GOT3 (cell line): Measurements from ENCODE around the gene MIPEP.
"Not testable (repeated sequence)": the region's sequence is repeated elsewhere in the genome, so short reads cannot be mapped to it uniquely, and the experiment has no call there.

Experiments
- DNase-seq: peaks from one replicate; lab custom pipeline; 2025; ENCODE audit warnings: mixed read lengths; lab: John Stamatoyannopoulos, UW

MIPEP gene

DNA sequence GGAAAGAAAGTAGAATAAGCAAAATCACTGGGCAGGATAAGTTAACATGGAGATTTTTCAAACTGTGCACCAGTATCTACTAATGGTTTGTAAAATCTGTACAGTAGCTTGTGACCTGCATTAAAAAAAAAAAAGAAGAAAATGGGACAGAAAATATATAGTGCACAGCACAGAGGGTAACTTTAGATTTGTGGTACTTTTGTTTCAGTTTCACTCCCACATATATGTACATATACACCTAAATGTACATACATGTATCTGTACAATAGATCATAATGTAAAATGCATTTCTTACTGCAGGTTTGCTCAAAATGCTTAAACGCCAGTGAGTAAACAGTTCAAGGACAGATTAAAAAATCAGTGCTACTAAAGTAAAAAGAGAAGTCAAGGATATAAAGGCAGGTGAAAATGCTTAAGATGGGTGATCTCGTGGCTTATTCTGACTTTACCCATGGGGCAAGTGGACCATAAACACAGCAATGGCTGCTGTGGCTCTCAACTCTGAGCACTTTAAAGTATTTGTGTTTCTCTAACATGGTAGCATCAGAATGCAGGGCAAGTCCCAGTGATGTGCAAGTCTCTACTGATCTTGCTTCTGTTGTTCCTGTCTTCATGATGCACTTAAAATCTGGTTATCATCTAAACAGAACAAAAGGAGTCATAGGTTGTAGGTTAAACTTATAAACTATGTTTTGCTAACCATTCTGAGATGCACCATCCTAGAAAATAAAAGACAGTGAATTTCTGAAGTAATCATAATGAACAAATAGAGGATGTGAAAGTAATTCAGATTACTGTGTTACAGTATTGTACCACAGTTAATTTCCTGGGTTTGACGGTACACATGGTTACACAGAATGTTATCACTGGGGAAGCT lies 112.3 kb downstream of the MIPEP start:
- DNase-seq = no peak

DNA sequence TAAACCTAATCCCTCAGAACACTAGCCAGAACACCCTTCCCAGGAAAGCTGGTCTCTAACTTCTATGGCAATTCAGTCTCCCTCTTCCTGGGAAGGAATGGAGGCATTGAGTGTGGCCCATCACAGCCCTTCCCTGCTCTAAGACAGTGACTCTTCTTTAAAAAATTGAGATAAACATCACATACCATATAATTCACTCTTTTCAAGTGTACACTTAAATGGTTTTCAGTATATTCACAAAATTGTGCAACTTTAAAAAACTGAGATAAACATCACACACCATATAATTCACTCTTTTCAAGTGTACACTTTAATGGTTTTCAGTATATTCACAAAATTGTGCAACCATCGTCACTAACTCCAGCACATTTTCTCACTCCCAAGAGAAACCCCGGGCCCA lies 116.5 kb downstream of the MIPEP start:
- DNase-seq = no peak

DNA sequence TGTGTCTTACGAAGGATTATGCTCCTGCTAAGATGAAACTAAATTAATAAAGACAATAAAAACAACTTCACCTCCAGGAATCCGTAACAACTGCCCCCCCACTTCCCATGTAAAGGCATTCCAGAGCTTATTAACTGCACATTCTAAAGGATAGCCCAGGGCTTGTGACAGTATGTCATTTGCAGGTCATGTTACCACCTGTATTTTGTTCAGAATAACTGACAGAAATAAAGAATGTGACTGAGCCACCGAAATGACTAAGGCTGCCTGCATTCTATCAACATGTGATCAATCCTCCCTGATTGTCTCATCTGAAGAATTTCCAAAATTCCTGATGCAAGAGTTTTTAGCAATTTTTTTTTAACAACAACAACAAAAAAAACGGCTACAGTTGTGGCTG lies 117.2 kb downstream of the MIPEP start:
- no peak for DNase-seq

DNA sequence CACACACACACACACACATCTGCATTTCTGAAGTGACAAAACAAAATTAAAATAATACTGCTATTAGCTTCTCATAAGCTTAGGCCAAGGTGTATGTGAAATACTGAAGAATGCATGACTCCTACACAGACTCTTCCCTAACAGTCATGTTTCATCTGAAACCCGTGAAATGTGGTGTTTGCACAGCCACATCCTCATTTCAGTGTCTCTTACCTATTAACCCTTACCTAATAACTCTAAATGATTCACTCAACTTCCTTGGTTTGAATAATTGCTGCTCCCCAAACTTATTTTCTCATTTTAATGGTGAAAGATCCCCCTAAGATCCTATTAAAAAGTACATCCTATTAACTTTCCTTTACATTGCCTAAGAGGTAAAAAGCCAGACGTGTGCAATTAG lies 117.6 kb downstream of the MIPEP start:
- no peak for DNase-seq

DNA sequence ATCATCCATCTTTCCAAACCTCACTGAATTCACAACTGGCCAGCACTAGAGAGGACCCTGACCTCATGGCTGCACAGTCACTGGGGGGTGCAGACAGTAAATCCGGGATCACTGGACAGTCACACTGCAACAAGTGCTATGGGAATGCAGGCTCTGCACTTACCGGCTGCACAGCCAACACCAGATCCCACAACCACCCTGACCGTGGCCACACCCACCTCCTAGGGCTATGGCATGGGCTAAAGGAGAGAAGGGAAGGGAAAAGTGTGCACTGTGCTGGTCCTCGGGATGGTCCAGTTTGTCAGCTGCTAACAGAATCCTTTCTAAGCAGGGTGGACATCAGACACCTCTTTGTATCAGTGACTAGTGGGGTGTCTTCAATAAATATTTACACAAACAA lies 118.2 kb downstream of the MIPEP start:
- DNase-seq = no peak

DNA sequence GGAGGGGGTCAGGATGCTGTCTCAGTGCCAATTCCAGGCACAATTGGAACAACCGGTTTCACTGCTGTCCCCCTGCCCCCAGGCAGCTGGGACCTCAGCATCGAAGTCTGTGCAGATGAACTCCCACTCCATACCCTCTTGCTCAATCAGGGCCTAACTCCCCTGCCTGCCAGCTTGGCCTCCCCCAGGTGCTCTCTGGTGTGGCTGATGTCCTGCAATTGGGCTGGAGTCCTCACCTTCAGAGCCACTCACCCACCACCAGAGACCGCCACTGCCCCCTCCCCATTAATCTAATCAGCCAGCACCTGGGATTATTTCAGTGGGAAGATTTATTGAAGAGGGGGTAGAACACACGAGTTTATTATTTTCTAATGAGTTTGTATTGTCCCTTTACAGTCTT lies 118.8 kb downstream of the MIPEP start:
- DNase-seq = no peak

DNA sequence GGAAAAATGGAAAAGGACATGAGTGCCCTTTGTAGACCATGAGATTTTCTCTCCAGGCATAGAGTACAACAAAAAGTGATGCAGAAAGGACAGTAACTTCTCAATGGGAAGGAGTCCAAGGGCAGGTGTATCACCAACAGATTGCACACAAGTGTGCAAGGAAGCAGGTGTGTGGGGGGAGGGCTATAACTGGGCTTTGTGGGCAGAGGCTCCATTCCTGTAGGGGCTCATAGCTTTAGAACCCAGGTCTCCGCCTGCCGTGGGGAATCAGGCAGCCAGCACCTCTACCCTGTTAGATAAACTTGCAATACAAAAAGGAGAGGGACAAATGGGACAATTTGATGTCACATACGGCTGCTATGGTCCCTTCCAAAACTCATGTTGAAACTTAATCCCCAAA lies 119.8 kb downstream of the MIPEP start:
- no peak for DNase-seq

DNA sequence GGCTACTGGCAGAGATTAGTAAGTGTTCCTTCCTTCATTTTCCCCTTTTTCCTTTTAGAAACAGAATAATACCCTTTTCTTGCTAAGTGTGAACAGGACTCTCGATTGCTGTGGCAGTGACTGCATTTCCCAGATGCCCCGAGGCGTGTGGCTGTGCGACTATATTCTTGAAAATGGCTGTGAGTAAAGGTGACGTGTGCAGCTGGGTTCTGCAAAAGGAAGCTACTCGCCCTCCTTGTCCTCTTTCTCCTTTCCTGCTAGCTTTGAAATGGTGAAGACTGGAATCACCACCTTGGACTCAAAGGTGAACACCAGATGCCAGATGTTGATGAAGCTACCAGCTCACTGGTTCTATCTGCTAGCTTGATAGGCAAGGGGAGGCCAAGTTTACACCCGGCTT lies 121.4 kb downstream of the MIPEP start:
- DNase-seq = no peak

DNA sequence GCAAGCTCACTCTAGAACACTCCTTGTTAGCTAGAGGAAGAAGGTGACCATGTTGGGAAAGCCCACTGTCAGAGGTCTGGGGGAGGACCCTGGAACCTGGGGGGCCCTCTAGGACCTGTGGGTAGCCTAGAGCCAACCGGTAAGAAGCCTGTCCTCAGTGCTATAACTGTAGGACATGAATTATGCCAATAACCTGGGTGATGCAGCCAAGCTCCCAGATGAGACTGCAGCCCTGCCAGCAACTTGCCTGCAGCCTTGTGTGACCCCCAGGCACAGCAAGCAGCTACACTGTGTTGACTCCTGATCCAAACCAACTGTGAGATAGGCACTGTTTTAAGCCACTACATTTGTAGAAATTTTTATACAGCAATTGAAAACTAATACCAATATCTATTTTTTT lies 122.3 kb downstream of the MIPEP start:
- DNase-seq = no peak

DNA sequence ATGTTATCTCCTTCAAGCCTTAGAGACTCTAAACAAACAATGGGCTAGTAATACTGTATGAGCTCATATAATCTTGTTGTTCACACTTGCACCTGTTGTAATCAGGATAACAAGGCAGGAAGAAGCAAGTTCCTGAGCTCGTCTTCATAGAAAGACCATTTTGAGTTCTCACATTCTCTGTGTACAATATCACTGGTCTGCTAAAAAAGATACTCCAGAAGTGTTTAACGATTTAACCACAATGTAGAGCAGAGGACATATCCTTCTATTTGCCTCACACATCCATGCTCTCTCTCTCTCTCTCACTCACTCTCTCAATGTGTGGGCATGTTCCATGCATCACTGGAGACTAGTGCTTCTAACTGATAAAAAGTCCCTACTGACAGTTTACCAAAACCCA lies 122.9 kb downstream of the MIPEP start:
- no peak for DNase-seq

DNA sequence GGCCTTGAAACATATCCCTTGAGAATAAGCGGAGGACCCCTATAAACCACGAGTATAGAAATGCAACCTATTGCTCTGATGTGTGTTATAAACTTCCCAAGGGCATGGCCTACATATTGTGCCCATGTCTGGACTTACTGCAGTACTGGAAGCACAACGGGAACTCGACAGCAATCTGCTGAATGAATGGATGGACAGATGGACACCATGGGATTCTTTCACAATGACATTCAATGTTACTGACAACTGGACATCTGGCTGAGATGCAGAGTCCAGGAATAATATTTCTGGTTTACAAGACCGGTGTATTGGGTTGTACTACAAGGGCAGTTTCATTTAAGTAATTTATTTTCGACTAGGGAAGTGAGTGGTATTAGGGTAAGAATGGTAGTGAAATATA lies 123.7 kb downstream of the MIPEP start:
- no peak for DNase-seq

DNA sequence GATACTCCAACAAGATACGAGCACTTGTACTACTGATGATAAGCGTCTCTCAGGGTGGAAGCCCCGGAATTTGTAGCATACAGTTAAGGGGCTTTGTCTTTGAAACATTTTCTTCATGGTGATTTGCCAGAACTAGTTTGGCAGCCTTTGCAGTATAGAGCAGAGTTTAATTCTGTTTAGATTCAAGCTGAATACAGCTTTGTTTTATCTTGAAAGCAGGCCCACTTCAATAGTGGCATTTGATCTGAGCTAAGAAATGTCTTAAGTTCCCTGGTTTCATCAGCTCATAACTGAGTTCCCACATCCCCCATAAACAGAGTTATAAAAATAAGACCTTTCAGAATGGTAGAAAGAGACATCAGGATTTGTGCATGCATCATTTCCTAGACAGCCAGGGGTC lies 125.9 kb downstream of the MIPEP start:
- no peak for DNase-seq

DNA sequence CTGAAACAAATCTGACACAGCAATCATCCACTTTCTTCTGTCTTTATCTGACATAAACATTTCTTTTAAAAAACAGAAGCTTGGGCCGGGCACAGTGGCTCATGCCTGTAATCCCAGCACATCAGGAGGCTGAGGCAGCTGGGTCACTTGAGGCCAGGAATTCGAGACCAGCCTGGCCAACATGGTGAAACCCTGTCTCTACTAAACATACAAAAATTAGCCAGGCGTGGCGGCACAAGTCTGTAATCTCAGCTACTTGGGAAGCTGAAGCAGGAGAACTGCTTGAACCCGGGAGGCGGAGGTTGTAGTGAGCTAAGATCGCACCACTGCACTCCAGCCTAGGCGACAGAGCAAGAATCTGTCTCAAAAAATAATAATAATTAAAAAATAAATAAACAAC lies 127.4 kb downstream of the MIPEP start:
- DNase-seq = not testable (repeated sequence)

DNA sequence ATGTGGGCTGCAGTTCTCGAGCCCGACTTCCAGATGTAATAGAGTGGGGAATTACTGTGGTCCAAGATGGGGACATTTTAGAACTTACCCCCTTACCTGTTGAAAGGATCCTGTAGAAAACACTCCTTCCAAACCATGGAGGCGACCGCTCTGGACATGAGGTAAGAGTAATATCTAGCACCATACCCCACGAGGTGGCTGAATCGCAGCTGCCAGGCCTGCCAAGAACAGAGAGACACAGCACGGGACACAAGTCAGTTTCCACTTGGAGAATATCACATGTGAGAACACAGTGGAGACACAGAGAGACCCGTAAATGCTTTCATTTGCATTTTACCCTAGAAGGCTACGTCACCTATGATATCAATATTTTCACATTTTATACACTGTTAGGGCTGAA lies 129.2 kb downstream of the MIPEP start:
- no peak for DNase-seq

DNA sequence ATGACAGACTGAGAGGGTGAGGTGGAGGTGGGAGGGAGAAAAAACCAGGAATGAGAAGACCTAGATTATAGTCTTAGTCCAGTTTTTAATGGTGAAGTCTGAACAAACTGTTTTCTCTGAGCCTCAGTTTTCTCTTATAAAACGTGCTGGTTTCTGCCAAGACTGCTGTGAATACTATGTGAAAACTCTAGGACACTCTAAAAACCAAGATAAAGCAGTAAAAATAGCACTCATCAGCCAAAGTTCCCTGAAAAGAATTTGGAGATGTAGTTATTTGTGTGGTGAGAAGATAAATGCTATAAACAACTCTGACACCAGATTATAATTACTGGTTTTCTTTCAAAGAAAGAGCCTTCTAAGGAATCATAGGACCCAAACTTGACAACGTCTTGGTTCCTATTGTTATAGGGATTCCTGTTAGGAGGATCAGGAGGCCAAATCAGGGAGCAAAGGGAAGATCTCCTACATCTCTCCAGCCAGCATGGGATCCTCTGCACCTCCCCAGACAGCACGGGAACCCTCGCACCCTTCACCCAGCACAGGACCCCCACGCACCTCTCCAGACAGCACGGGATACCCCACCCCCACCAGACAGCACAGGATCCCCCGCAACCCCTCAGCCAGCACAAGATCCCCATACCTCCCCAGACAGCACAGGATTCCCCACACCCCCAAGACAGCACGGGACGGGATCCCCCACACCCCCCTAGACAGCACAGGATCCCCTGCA lies 130.2 kb downstream of the MIPEP start:
- no peak for DNase-seq

DNA sequence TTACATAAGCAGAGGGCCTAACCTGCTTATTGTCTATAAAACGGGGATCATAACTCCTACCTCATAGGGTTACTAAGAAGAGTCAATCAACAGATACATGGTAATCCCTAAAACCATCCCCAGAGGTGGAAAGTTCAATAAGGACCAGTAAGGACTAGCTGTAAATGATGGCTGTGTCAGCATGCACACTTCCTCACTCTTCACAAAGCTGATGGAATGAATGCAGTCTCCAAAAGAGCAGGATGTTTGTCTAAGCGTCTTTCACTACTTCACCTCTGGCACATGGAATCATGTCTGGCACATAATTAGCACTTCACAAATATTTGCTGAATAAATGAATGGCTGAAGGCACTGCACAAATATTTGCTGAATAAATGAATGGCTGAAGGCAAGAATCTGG lies 134.2 kb downstream of the MIPEP start:
- no peak for DNase-seq

DNA sequence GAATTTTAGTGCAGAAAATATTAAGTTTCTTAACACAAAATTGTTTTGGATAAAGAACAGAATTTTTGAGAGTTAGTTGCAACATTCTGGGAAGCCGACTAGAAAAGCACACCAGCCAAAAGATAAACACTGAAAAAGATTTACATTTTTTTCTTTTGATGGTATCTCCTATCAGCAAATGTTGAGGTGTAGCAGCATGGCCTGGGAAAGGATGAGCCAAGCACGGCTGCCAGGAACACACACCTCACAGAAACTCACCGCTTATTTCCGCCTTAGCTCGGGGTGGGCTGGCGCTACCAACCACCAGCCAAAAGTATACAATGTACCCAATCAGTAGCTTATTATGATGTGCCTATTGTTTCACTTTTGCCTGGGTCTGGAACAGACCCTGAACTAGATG lies 134.7 kb downstream of the MIPEP start:
- DNase-seq = no peak

DNA sequence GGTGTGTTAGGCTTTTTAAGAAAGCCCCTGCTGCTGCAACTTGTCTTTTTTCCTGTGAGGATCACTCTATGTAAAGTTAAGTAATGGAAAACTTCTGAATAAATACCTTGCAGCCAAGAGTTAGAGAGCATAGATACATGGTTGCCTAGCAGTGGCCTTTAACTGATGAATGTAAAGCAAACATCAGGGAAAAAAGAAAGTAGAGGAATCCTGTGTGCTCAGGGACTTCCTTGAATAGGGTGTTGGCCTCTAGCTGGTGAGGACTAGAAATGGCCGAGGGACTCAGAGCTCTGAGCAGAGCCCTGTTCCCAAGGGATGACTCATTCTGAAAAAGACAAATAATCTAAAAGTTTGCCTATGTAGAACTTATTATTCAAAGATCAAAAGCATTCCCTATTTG lies 135.7 kb downstream of the MIPEP start:
- no peak for DNase-seq

DNA sequence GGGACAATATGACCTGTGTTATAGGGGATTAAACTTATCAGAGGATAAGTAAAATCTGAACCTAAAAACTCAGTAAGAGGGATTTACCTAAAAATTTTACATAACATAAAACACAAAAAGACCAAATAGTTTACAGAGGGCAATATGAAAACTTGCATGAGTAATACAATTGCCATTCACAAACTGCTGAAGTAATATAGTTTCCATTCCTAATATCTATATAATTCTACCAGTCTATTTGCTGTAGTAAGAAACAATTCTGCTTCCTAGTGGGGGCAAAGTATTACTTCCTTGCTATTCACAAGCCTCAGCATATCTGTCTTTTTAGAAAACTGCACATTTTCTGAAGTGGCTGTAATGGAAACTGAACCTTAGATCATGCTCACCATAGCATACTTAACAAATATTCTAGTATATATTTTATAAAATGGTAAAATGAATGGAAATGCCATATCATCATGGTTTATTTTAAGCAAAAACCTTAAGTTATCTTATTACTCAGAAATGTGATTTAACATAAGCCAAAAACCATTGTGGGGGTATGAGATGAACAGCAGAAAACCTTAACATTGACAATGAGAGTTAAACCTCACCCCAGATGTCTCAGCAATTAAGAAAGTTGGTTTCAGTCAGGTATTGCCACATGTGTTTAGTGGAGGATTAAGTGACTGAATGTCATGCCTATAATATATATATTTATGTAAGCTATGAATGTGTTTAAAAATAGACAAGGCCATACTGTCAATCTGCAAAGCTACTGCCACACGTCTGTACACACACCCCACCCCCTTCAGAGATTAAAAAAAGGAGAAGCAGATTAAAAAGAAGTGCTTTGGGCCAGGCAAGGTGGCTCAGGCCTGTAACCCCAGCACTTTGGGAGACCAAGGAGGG lies 136.8 kb downstream of the MIPEP start:
- DNase-seq = no peak

DNA sequence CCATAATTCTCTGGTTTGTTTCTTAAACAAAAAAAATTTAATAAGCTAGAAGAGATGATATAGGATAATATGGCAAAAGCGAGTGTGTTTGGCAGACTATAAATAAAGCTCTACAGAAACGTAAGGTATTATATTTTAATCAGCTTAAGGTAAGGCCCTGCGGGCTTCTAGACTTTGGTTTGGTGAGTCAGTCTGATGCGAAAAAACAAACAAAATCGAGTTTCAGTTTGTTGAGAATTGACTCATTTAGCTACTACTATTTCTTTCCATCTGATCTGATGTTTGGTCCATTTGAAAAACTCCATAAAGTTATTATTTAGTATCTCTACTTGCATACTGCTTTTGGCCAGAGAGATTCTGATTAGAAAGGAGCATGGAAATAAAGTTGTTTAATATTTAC lies 138.0 kb downstream of the MIPEP start:
- DNase-seq = no peak

DNA sequence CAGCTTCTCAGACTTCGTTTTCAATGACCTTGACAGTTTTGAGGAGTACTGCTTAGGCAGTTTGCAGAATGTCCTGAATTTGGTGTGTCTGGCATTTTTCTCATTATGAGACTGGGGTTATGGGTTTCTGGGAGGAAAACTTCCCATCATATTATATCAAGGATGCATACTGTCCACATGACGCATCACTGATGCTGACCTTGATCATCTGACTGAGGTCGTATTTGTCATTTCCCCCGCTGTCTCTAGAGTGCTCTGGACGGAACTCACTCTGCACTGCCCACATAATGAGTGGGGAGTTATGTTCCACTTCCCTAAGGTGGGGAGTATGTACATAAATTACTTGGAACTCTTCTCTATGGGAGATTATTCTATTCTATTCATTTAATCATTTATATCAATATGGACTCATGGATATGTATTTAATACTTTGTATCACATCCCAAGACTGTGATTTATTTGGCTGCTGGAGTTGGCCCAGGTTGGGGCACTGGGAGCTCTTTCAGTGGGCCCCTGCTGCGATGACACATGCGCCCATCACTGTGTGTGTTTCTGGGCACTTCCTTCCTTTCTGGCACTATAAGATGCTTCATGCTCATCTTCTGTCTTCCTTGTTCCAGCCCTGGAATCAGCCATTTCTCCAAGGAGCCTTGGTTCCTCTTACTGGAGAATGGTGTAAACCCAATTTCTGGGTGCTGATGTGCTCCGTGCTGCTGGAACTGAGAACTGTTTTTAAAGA lies 138.6 kb downstream of the MIPEP start:
- DNase-seq = no peak
